HepG2 (cell line): ENCODE measurements around the gene SLC15A1. TPM values are rescaled to one million over a fixed set of nuclear protein-coding genes. Genes with fewer than 3 reads are reported as not detected.

ENCODE experiments used
- ATAC-seq: fragments of 200-7000 bp; cut with Tn5 transposase; 3 replicates; pipeline ENCODE4 v1.9.1; 2020; ENCODE audit warnings: mild to moderate bottlenecking, moderate library complexity
- Bru-seq: library from RNA; stranded (reverse); fragments of 400-500 nt; gene quantifications from one replicate; lab custom pipeline; 2021; lab: Mats Ljungman, UMichigan
- BruChase-seq, 2 experiments: library from RNA; stranded (reverse); fragments of 400-500 nt; gene quantifications; one replicate each; lab custom pipeline; 2021; lab: Mats Ljungman, UMichigan
- BruUV-seq: library from RNA; stranded (reverse); fragments of 400-500 nt; replicated peaks from 2 replicates; lab custom pipeline; 2021; lab: Mats Ljungman, UMichigan
- CTCF ChIA-PET: fragments of 300-600 bp; formaldehyde crosslinking; extraction: SDS; loops from one replicate; lab custom pipeline; 2021; ENCODE audit warnings: low total read pairs, inconsistent platforms, low intra/inter-chr PET ratio; lab: Yijun Ruan, JAX
- POLR2A ChIA-PET: fragments of 350-600 bp; sonication (Branson Sonifier 250); formaldehyde crosslinking; loops from one replicate; lab custom pipeline; 2020; ENCODE audit warnings: antibody characterized with exemption, inconsistent platforms; lab: Yijun Ruan, JAX
- DNase-seq: peaks from one replicate; pipeline ENCODE4 v3.0.0-alpha.2; 2015; ENCODE audit warnings: low spot score
- FAIRE-seq: peaks from 3 replicates; lab custom pipeline; 2011; peaks lifted over from hg19 to GRCh38; lab: Jason Lieb, UNC
- H2AFZ ChIP-seq: one replicate; pipeline ENCODE4 v1.6.1; 2011; ENCODE audit warnings: low read length, inconsistent platforms
- H3K27ac ChIP-seq: fragments of 300-600 bp; 3 replicates; pipeline ENCODE4 v1.8.0; 2011; ENCODE audit warnings: mixed run types, mild to moderate bottlenecking, mixed read lengths, low read length, inconsistent platforms; ENCODE audit not compliant: insufficient read depth; ENCODE audit errors: extremely low read length
- H3K27me3 ChIP-seq, 2 experiments: fragments of 200-600 bp in 1 of 2; 2 replicates in 1 of 2; 3 replicates in 1 of 2; pipeline versions ENCODE4 v1.6.0 to v1.8.0; 2011; ENCODE audit warnings: low read length in 2 of 2, mild to moderate bottlenecking in 2 of 2, moderate library complexity in 2 of 2, inconsistent platforms in 1 of 2; ENCODE audit not compliant: insufficient read depth in 2 of 2, control insufficient read depth in 1 of 2
- H3K36me3 ChIP-seq, 2 experiments: fragments of 200-600 bp in 1 of 2; replicated peaks in 1 of 2; 2 replicates in 1 of 2; 3 replicates in 1 of 2; pipeline versions ENCODE4 v1.5.1 to v1.8.0; 2011; ENCODE audit warnings: low read length in 2 of 2, inconsistent platforms in 1 of 2; ENCODE audit not compliant: insufficient read depth in 2 of 2, control insufficient read depth in 1 of 2
- H3K4me1 ChIP-seq: 2 replicates; pipeline ENCODE4 v1.5.1; 2012; ENCODE audit warnings: low read length, inconsistent platforms; ENCODE audit not compliant: insufficient read depth
- H3K4me2 ChIP-seq: 2 replicates; pipeline ENCODE4 v1.6.0; 2011; ENCODE audit warnings: low read depth, low read length, inconsistent platforms
- H3K4me3 ChIP-seq, 3 experiments: fragments of 200-600 bp in 1 of 3; sonication (generic), shearing (Covaris generic) in 1 of 3; replicated peaks in 1 of 3; 2 replicates each; pipeline ENCODE4 v1.5.1; 2011 to 2016; ENCODE audit warnings: low read length in 3 of 3, inconsistent platforms in 2 of 3, low read depth in 2 of 3, mild to moderate bottlenecking in 2 of 3, control low read depth in 1 of 3, mixed read lengths in 1 of 3; ENCODE audit not compliant: insufficient read depth in 1 of 3
- H3K79me2 ChIP-seq: one replicate; pipeline ENCODE4 v1.6.1; 2011; ENCODE audit warnings: low read length, inconsistent platforms; ENCODE audit not compliant: insufficient read depth
- H3K9ac ChIP-seq: 2 replicates; pipeline ENCODE4 v1.6.0; 2011; ENCODE audit warnings: mild to moderate bottlenecking, low read depth, low read length, inconsistent platforms; ENCODE audit not compliant: insufficient read depth
- H3K9me3 ChIP-seq: 2 replicates; pipeline ENCODE4 v1.5.1; 2012; ENCODE audit warnings: mild to moderate bottlenecking, low read length
- H4K20me1 ChIP-seq: 2 replicates; pipeline ENCODE4 v1.6.0; 2011; ENCODE audit warnings: inconsistent platforms, mild to moderate bottlenecking, low read length, moderate library complexity; ENCODE audit not compliant: insufficient read depth
- NFKB2 ChIP-seq: sonication (generic); formaldehyde crosslinking; IDR thresholded peaks from 2 replicates; pipeline ENCODE4 v1.4.0; 2020; ENCODE audit warnings: missing genetic modification reagents, borderline replicate concordance
- TSC22D2 ChIP-seq: sonication (generic); formaldehyde crosslinking; IDR thresholded peaks from 2 replicates; pipeline ENCODE4 v1.5.1; 2020; ENCODE audit warnings: missing genetic modification reagents, mild to moderate bottlenecking, borderline replicate concordance
- ZFP36L1 ChIP-seq: sonication (generic); formaldehyde crosslinking; IDR thresholded peaks from 2 replicates; pipeline ENCODE4 v1.8.0; 2022; ENCODE audit warnings: mild to moderate bottlenecking, missing genetic modification reagents, moderate library complexity
- WGBS: methylation state at CpG from one replicate; pipeline ENCODE4 v1.1.6; 2017; ENCODE audit warnings: low lambda C conversion rate; 5-methylcytosine and 5-hydroxymethylcytosine counted together
- in situ Hi-C: cut with HindIII; loops from 2 replicates; pipeline ENCODE4 v1.10.0; 2017; ENCODE audit warnings: low pct_unique_long_range_greater_than_20kb; ENCODE audit not compliant: extremely low pct_ligation_motif_present
- intact Hi-C: fragments of 100-400 bp; cut with micrococcal nuclease; formaldehyde crosslinking; loops from one replicate; pipeline ENCODE4 v1.10.0; 2022; ENCODE audit not compliant: unreplicated experiment
- long read RNA-seq, 2 experiments: library from RNA in 1 of 2; library from polyadenylated mRNA in 1 of 2; stranded (forward) in 1 of 2; unstranded in 1 of 2; transcript quantifications; one replicate each; pipeline ENCODE4 v2.0.0, GENCODE V29; 2019 to 2022
- polyA minus RNA-seq, 3 experiments: library from RNA; depleted of rRNA, polyadenylated mRNA; stranded (reverse); fragments of >200 nt; gene quantifications; 2 replicates each; pipeline ENCODE4 v1.2.3, GENCODE V29; 2011; ENCODE audit warnings: low replicate concordance in 1 of 3
- polyA plus RNA-seq, 8 experiments: library from polyadenylated mRNA; depleted of rRNA in 3 of 8; stranded (reverse) in 7 of 8; unstranded in 1 of 8; fragments of >200 nt; fragmentation: Illumina TruSeq in 4 of 8; extraction: Trizol in 4 of 8; gene quantifications; 2 replicates each; pipeline versions ENCODE4 v1.2.1 to v1.2.3, GENCODE V29; 2011 to 2016; ENCODE audit warnings: low read depth in 4 of 8, missing spikeins in 1 of 8, mixed read lengths in 1 of 8; ENCODE audit not compliant: insufficient read depth in 1 of 8
- total RNA-seq, 5 experiments: library from RNA; depleted of rRNA; stranded (reverse); fragments of >200 nt; fragmentation: Illumina TruSeq; extraction: Trizol; gene quantifications; 2 replicates each; pipeline ENCODE4 v1.2.3, GENCODE V29; 2016; ENCODE audit warnings: low read depth in 1 of 5

The SLC15A1 gene, protein sequence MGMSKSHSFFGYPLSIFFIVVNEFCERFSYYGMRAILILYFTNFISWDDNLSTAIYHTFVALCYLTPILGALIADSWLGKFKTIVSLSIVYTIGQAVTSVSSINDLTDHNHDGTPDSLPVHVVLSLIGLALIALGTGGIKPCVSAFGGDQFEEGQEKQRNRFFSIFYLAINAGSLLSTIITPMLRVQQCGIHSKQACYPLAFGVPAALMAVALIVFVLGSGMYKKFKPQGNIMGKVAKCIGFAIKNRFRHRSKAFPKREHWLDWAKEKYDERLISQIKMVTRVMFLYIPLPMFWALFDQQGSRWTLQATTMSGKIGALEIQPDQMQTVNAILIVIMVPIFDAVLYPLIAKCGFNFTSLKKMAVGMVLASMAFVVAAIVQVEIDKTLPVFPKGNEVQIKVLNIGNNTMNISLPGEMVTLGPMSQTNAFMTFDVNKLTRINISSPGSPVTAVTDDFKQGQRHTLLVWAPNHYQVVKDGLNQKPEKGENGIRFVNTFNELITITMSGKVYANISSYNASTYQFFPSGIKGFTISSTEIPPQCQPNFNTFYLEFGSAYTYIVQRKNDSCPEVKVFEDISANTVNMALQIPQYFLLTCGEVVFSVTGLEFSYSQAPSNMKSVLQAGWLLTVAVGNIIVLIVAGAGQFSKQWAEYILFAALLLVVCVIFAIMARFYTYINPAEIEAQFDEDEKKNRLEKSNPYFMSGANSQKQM
- total RNA-seq (2016; rRNA removed; fragmentation: Illumina TruSeq; extraction: Trizol) (0.20 TPM in 2 replicates), polyA plus RNA-seq (2011; rRNA removed) (0.17 and 0.20 TPM in 2 replicates), polyA minus RNA-seq (2011; rRNA and poly(A)+ RNA removed; ENCODE audit: low replicate concordance) (0.50 TPM in 1 of 2 replicates, not detected in the other), Bru-seq, nascent RNA (percentile 12 among the genes with signal in this experiment), BruChase-seq, experiment 1, labeled RNA remaining after a 6-hour chase (percentile 10 among the genes with signal in this experiment), BruChase-seq, experiment 2, labeled RNA remaining after a 2-hour chase (percentile 10 among the genes with signal in this experiment)
- not detected in 2 replicates for total RNA-seq (2016; cell fraction: cytosol; rRNA removed; fragmentation: Illumina TruSeq; extraction: Trizol; ENCODE audit: low read depth)
- 0.11 and 0.19 TPM in 2 replicates for total RNA-seq (2016; cell fraction: insoluble cytoplasmic fraction; rRNA removed; fragmentation: Illumina TruSeq; extraction: Trizol)
- total RNA-seq (2016; cell fraction: membrane; rRNA removed; fragmentation: Illumina TruSeq; extraction: Trizol): 0.15 and 0.17 TPM in 2 replicates
- total RNA-seq (2016; cell fraction: nucleus; rRNA removed; fragmentation: Illumina TruSeq; extraction: Trizol): 0.19 and 0.31 TPM in 2 replicates
- 0.15 and 0.17 TPM in 2 replicates for polyA plus RNA-seq (2011; cell fraction: cytosol; rRNA removed)
- 0.27 and 0.61 TPM in 2 replicates for polyA plus RNA-seq (2011; cell fraction: nucleus; rRNA removed)
- polyA plus RNA-seq (2012): 0.47 and 0.95 TPM in 2 replicates
- polyA plus RNA-seq (2016; cell fraction: cytosol; fragmentation: Illumina TruSeq; extraction: Trizol; ENCODE audit: low read depth): 0.03 TPM in 1 of 2 replicates, not detected in the other
- polyA plus RNA-seq (2016; cell fraction: insoluble cytoplasmic fraction; fragmentation: Illumina TruSeq; extraction: Trizol; ENCODE audit: low read depth): 0.08 and 0.12 TPM in 2 replicates
- 0.07 TPM in 2 replicates for polyA plus RNA-seq (2016; cell fraction: membrane; fragmentation: Illumina TruSeq; extraction: Trizol; ENCODE audit: low read depth)
- polyA plus RNA-seq (2016; cell fraction: nucleus; fragmentation: Illumina TruSeq; extraction: Trizol; ENCODE audit: insufficient read depth, low read depth): 0.33 and 0.34 TPM in 2 replicates
- not detected in 2 replicates for polyA minus RNA-seq (2011; cell fraction: cytosol; rRNA and poly(A)+ RNA removed)
- 0.52 and 0.99 TPM in 2 replicates for polyA minus RNA-seq (2011; cell fraction: nucleus; rRNA and poly(A)+ RNA removed)
- long read RNA-seq, experiment 1, partial matches to known transcripts: 1 of 1 reads
- long read RNA-seq, experiment 1, other reads (novel, unspliced or antisense): 0 of 1 reads
- long read RNA-seq, experiment 2: 0 reads

DNA sequence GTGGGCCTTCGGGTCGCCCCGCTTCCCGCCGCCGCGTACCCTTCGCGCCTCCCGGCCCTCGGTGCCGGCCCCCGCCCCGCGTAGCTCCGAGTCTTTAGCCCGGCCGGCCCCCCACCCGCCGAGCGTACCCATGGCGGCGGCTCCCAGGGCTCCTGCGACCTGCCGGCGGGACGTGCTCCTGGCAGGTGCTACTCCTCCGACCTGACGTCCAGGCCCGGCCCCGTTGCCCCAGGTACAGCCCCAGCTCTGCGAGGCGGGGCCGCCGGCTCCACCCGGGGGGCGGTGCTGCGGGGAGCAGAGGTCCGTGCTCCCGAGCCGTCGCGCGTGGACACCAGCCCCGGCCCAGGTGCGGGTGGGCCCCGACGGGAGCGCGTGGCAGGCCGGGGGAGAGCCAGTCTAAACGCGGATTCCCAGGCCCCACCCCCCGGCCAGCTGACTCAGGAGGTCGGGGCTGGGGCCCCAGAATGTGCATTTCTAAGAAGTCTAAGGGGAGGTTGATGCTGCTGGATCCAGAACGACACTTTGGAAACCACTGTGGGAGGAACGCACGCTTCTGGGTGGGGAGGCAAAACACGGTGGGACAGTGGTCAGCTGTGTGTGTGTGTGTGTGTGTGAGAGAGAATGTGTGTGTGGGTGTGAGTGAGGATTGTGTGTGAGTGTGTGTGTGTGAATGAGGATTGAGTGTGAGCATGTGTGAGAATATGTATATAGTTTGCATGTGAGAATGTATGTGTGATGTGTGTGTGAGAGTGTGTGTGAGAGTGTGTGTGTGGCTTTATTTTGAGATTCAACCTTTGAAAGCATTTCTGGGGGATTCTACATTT, at the start of gene SLC15A1:
SLC15A1 (minus strand) TSS at position 206 of the 824 bp plus-strand sequence; CDS start at position 132, 74 bp downstream.
- intact Hi-C loops: no loop called here

More for the DNA sequence above, at the start of gene SLC15A1:
- no peaks in the 10 kb centered on the region for H3K36me3 ChIP-seq
- H3K4me2 ChIP-seq: peak within 1 kb of the TSS; percentile 50
- H3K79me2 ChIP-seq: no peaks in the 10 kb centered on the region
- no peak for FAIRE-seq
- H3K9ac ChIP-seq: no peak within 1 kb of the TSS
- no TSS peak for BruUV-seq
- ChIA-PET POLR2A (no interaction called here), CTCF (no interaction called here)
- no peak within 1 kb of the TSS for H2AFZ ChIP-seq
- H3K27me3 ChIP-seq: peaks cover 7 to 16% of the 10 kb centered on the region in 2 experiments
- no peak for DNase-seq
- H3K4me1 ChIP-seq: peaks cover 15% of the 10 kb centered on the region
- no peak for TF ChIP-seq TSC22D2
- TF ChIP-seq NFKB2 (CRISPR knock-in tag): no peak
- no peak for TF ChIP-seq ZFP36L1
- in situ Hi-C loops: no loop called here
- no peak within 1 kb of the TSS for H3K27ac ChIP-seq
- 58% methylated on average over 10 of the region's 59 CpGs for whole genome bisulfite sequencing
- ATAC-seq: peak; percentile 27
- peak within 1 kb of the TSS in 1 of 3 experiments; percentile 46; a peak in 2 of 6 replicates for H3K4me3 ChIP-seq
- no peaks in the 10 kb centered on the region for H3K9me3 ChIP-seq
- H4K20me1 ChIP-seq: no peaks in the 10 kb centered on the region
